ENCODE measurements around the gene EPOP.

The EPOP gene

GRCh38 chr17:38674014-38674748 lies 576 bp downstream of the EPOP start:
- no peak for DNase-seq (ENCODE audit: low spot score)

- no peak for DNase-seq (ENCODE audit: low spot score)
Observed at GRCh38 chr17:38673707-38674013, 1.1 kb downstream of the EPOP start.

- no peak for DNase-seq (ENCODE audit: low spot score)
Observed at GRCh38 chr17:38672788-38673706, 1.7 kb downstream of the EPOP start.

GRCh38 chr17:38671939-38672720 lies 2.6 kb downstream of the EPOP start:
- no peak for DNase-seq (ENCODE audit: low spot score)

GRCh38 chr17:38669520-38669919 lies 5.2 kb downstream of the EPOP start:
- DNase-seq (ENCODE audit: low spot score): no peak

- no peak for DNase-seq (ENCODE audit: low spot score)
Observed at GRCh38 chr17:38667787-38668122, 7.0 kb downstream of the EPOP start.

GRCh38 chr17:38667099-38667786 lies 7.5 kb downstream of the EPOP start:
- peak; percentile 87 for DNase-seq (ENCODE audit: low spot score)

- no peak for DNase-seq (ENCODE audit: low spot score)
Observed at GRCh38 chr17:38663964-38664644, 10.7 kb downstream of the EPOP start.

- peak; percentile 83 for DNase-seq (ENCODE audit: low spot score)
Observed at GRCh38 chr17:38663125-38663751, 11.5 kb downstream of the EPOP start.

- DNase-seq (ENCODE audit: low spot score): no peak
Observed at GRCh38 chr17:38660097-38661025, 14.4 kb downstream of the EPOP start.

- DNase-seq (ENCODE audit: low spot score): no peak
Observed at GRCh38 chr17:38659415-38659814, 15.3 kb downstream of the EPOP start.

GRCh38 chr17:38658741-38659345 lies 15.9 kb downstream of the EPOP start:
- DNase-seq (ENCODE audit: low spot score): peak; percentile 72

- no peak for DNase-seq (ENCODE audit: low spot score)
Observed at GRCh38 chr17:38657824-38658740, 16.7 kb downstream of the EPOP start.

- DNase-seq (ENCODE audit: low spot score): peak; percentile 94
Observed at GRCh38 chr17:38656959-38657823, 17.6 kb downstream of the EPOP start.

- DNase-seq (ENCODE audit: low spot score): no peak
Observed at GRCh38 chr17:38654411-38655398, 20.1 kb downstream of the EPOP start.

GRCh38 chr17:38653679-38654078 lies 21.1 kb downstream of the EPOP start:
- no peak for DNase-seq (ENCODE audit: low spot score)

All from Ammon's horn (tissue), 1 donor.